NCI-H1694 (cell line): ENCODE results near the gene FMNL3.

Experiments
- DNase-seq: peaks from one replicate; lab custom pipeline; 2025; lab: John Stamatoyannopoulos, UW

The FMNL3 gene

DNA sequence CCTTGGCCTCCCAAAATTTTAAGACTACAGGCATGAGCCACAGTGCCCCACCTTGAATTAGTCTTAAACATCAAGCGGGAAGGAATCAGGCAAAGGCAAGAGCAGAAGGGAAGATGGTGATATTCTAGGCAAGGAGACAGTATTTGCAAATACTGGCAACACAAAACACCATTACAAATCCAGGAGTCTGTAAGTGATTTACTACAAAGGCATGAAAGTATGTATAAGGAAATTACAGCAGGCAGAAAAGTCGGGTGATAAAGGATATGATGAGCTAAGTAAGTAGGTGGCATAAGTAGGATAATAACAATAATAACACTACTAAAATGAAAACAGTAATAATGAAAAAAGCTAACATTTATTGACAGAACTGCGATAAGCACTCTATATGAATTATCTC is 28.5 kb downstream of the FMNL3 start:
- no peak for DNase-seq

DNA sequence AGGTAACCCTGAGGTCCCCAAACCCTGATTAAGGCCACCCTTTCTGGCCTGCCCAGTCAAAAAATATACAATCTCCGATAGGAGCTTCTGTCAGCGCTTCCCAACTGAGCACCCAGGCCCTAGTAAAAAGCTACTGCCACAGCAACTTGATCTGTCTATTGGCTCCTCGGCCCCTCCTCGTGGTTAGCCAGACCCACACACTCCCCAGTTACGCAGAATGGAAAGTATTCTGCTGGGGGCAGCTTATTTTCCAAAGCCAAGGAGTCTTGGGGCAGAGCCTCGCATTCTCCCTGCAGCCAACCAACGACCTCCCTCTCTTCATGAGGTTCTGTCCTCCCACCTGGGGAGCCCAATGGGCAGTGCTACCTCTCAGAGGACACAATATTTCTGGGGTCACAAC is 32.1 kb downstream of the FMNL3 start:
- no peak for DNase-seq

DNA sequence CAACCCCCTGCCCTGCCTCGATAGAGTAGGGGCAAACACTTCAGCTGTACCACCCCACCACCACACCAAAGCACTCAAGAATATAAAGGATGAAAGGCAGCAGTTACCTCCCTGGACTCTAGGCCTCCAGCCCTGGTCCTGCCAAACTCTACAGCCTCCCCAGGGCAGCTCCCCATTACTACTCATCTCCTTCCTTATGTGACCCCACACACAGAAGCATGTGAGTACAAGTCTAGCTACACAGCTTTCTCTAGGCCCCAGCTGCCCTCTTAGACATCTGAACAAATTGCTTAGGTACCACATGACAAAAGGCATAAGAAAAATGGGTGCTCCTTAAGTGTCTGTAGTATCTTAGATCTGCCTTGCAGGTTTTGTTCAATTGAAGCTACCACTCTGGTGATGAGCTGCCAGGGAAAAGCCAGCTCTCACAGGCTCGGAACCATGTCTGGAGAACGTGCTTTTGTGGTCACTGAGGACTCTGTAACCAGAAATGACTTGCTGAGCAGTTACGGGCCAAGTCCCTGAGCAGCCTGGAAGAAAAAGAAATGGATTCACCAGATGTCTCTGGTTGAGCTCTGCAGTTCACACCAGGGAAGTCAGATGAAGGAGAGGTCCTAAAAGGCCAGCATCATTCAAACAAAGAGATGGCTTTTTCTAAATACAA is 32.8 kb downstream of the FMNL3 start:
- DNase-seq, result no peak

DNA sequence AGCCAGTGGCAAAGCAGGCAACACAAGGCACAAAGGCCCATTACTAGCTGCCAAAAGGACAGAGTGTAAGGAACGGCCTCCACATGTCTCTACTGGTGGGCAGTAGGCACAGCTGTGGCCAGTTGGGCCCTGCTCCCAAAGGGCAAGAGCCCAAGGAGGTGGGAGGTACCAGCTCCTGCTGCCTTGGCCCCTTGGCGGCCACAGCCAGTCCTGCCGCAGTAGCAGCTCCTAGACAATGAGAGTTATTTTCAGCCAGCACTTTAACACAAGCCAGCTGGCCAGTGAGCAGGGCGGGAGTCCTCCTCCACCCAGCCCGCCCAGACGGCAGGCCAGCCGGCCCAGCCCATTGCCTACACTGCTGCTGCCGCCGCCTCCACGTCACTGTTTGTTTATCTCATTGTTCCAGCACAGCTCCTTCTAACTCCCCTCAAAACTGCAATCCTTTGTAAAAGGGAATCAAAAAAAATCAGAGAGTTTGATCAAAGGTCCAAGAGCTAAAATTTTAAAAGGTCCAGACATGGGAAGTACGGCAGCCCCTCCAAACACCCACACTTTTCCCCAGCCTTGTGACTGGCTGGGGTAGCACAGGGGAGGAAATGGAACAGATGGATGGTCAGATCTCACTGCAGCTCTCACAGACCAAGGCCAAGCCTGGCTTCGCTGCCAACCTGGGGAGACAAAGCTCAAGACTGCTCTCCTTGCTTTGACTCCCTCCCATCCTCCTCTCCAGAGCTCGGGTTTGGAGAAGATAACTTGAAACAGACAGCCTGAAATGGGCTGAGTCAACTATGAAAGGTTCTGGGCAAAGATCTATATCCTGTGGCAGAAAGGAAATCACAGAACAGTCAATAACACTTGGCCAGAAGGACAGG is 33.5 kb downstream of the FMNL3 start:
- DNase-seq, result no peak

DNA sequence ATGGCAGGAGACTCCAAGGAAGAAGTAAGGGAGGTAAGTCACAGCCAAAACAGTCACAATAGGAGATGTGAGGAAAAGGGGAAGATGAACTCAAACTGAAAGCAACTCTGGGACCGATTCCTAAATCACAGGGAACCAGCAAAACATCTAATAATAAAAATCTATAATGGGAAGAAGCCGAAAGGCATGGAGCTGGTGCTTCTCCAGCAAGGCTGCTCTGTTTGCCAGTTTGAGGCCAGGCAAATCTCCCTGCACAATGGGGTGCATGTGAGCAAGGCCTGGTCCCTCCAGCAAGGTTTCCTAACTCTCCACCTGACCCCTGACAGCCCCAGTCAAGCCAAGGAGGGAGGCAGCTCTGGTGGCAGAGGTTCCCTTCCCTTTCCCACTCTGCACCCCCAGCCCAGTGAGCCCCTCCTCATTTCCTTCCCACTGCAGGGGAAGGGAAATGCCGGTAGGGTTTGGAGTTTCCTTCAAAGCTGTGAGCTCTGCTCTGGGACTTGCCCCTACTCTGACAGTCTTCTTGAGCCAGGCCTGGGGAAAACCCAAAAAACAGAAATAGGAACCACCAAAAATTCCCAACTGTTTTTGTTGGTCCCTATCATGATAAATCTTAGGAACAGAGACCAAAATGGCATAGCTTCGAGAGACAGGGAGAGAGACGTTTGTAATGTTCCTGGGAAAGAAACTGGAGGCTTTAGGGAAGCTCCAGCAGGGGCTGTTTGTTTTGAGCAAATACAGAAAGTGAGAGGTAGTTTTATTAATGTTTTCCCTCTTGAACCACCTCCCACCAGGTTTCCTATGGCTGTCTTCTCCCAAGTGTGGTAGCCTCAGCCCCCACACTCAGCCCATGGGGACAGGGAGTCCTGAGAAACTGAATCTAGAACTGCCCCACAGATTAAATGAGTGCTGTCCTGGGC is 34.6 kb downstream of the FMNL3 start:
- no peak for DNase-seq

DNA sequence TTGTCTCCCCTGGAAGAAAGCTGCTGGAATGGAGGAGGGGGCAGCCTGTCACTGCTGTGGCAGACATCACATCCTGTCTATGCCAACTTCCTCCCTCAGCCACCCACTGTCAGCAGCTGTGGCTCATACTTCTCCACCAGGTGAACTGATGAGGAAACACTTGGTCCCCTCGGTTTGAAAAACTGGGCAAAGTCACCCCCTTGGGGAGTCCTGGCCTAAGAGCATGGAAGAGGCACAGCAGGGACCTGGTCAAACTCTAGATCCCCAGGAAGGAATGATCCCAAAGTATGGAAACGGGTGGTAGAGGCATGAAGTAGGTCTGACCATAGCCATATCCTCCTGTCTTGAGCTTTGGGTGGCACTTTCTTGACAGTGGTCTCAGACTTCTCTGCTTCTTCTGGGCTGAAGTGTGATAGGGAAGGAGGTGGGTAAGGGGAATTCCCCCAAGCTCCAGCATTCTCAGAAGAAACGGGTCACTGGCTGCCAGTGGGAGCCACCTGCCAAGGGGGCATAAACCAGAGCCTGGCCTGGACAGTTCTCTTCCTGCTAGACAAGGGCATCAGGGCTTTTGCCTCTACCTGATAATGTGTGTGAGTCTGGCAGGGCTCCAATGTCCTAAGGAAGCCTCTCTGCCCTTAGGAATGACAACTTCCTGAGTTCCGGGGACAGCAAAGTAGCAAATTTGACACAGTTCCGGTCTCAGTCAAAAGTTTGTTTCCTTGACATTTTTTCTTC is 36.0 kb downstream of the FMNL3 start:
- DNase-seq, result no peak

DNA sequence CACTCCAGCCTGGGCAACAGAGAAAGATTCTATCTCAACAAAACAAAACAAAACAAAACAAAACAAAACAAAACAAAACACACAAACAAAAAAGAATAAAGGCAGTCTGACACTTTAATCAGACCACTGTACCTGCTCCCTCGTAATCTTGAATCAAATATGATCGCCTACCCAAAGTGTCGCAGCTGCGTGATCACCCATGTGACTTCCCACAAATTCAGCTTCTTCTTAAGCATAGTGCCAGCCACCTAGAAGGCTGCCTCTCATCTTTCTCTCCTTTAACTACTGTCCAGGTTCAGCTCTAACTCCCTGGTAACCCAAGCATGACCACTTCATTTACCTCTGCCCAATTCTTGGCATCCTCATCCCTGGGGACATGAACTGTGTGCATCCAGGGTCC is 37.4 kb downstream of the FMNL3 start:
- no peak for DNase-seq

DNA sequence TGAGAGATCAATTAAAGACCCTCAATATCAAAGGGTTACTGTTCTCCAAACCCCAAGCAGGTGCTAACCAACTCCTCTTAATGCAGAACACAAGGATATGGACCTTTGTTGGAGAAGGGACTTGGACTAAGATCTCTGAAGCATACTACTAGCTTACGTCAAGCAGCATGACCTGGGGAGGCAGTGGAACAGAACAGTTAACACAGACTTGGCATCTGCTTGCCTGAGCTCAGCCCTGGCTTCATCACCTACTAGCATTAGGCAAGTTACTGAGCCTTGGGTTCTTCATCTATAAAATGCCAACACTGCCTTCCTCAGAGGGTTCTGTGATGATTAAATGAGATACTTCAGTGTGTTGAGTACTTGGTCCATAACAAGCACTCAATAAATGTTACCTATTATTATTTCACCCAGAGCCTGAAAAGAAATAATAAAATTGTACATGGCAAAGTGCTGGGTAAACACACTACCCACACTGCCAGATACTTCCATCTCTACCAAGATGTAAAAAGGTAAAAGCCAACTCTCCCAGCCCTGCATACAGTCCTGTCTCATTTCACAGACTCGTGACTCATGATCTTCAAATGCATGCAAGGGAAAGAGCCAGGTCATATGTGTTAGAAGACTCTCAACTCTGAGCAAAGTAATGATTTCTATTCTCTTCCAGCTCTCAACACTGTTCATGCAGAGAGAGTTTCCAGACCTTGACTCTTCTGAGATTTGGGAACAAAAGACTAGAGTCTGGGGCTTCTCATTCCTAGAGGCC is 39.7 kb downstream of the FMNL3 start:
- no peak for DNase-seq

DNA sequence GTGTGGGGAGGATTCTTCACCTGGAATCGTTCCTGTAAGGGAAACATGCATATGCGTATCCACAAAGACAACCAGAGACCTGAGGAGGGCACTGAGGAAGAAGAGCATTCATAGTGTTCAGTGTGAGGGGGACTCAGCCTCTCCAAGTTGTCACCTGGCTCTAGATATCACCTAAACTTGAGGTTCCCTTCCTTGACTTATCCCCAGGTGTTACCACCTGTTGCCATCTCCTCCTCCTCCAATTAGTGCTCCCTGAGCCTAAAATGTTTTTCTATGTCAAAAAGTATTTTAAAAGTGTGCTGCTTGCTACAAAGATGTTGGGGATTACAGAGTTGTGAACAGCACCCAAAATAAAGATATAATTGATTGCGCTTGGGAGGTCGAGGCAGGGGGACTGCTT is 41.0 kb downstream of the FMNL3 start:
- DNase-seq, result no peak

DNA sequence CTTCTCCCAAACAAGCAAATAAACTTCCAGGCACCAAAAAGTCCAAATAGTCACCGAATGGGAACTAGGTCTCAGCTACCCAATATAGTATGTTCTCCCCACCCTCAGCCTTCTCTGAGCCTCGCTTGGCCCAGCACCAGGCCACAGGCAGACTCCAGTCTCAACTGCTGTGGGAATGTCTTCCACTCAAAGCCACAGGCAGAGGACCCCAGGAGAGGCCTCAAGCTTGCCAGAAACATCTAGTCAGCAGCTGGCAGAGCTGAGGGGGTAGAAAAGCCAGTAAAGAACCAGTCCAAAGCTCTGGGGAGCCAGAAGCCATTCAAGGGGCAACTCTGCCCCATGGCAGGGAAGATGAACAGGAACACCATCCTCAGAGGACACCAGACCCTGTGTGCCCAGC is 41.8 kb downstream of the FMNL3 start:
- no peak for DNase-seq

DNA sequence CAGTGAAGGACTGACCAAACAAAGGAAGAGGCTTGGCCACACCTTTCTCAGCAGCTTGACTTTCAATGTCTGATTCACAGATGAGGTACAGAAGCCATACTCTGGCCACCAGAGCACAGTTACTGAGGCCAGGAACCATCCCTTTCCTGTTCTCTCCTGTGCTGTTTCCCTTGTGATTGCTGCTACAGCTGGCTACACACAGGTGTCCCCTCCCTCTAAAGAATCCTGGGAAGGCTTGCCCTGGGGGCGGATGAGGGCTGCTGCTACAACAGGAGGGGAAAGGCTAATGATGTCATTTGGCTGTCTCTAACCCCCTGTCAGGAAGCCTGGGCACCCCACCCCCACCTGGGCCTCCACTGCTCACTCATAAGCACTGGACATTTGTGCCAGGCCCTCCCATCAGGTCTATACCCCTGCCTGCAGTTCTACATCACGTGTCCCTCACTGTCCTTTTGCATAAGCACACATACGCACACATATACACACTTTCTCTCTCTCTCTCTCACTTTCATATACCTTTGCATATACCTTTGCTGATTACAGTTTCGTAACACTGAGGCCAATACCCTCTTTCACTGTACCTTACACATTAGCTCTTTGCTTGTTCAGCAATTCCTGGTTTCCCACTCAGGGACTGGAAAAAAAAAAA is 42.5 kb downstream of the FMNL3 start:
- no peak for DNase-seq

DNA sequence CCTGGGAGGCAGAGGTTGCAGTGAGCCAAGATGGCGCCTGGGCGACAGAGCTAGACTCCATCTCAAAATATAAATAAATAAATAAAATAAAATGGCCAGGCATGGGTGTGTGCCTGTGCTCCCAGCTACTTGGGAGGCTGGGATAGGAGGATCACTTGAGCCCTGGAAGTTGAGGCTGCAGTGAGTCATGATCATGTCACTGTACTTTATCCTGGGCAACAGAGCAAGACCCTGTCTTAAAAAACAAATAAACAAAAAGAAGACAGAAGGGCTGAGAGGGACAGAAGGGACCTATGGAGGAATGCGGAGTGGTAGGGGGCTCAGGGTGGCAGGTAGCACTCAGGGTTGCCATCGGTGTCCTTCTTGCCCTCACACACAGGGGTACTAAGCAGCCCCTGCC is 43.0 kb downstream of the FMNL3 start:
- no peak for DNase-seq

DNA sequence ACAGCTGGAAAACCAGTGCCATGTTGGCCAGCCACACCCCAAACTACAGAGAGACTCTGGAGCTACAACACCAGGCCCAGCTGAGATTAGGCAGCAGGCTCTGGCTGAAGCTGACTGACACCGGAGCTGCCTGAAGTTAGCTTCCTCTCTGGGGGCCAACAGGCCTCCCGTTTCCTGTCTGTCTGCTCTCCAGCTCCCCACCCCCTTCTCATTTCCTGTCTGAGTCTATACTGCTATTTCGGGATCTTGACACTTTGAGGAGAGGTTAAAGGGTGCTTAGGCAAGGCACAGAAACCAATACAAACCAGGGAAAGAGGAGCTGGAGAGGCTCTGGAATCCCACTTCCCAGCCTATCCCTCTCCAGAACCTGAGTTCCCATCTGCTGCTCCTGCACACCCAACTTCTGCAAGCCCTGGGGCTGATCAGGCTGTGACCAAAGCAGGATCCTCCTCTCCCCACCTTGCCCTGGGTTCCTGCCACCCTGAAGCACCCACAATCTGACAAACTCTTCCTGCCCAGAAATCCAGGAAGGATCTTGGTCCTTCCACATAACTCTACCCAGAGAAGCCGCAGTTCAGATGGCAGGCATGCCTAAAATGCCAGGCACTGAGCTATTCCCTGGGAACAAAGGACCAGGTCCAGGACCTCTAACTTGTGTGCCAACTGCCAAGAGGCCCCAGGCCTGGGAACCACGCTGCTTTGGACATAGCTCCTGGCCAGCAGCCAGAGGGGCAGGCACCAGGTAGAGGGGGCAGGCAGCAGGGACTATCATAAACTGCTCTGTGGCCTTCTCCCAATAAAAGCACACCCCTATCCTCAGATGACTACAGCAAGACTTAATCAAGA is 44.0 kb downstream of the FMNL3 start:
- no peak for DNase-seq

DNA sequence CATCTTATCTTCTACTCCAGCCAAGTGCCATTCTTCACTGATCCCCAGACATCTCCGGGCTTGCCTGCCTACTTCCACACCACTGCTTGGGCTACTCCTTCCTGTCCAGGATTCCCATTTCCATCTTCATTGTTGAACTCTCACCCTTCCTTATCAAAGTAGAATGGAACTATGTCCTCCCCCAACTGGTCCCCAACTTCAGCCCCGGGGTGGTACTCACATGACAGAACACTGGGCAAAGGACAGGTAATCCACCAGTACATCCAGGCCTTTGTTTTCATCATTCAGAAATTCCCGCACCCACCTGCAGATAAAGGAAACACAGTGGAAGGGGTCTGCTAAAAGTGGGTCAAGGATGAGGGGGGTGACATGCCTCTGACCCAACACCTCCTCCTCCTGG is 45.5 kb downstream of the FMNL3 start:
- DNase-seq, result no peak

DNA sequence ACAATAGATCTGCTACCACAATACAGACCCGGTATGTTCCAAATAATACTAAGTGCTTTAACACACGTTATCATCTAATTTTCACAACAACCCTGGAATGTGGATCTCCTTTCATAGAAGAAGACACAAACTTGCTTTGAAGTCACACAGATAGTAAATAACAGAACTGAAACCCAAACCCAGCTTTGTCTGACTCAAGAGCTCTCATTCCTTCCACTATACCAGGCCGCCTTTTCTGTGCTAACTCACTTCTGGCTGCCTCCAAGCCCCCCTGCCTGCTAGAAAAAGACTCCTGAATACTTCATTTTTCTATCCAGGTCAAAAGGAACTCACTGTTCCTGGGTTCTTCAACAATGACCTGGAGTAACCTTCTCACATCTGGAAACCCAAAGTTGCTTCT is 46.0 kb downstream of the FMNL3 start:
- DNase-seq, result no peak

DNA sequence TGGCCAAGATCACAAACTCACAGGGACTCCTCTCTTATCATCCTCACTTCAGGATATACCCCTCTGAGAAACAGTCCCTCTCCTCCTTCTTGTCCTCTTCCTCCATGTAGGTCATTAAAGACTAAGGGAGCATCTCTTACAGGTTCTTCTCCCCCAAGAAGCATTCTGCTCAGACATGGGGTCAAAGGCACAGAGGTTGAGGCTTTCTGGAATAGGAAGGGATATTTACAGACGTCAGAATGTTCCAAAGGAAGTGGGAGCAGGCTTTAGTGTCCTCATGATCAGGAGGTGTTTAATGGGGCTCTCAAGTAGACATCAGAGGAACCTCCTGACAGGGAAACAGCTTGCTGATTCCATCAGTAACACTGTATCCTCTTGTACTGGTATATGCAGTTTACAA is 47.5 kb downstream of the FMNL3 start:
- DNase-seq, result no peak

DNA sequence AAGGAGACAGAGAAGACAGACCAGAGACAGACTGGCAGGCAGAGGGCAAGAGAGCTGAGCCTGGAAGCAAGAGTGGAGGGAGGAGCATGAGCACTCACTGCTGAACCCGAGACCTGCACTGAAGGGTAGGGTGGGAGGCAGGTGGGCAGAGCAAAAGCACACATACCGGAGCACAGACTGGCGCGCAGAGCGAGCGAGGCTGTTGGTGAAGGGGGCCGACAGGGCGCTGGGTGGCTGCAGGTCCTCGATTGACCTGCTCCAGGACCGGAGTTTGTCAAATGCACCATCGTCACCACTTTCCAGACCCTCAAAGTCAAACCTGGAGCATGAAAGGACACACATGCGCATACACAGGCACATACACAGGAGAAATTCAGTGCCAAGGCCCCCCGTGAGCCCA is 48.9 kb downstream of the FMNL3 start:
- DNase-seq, result no peak

DNA sequence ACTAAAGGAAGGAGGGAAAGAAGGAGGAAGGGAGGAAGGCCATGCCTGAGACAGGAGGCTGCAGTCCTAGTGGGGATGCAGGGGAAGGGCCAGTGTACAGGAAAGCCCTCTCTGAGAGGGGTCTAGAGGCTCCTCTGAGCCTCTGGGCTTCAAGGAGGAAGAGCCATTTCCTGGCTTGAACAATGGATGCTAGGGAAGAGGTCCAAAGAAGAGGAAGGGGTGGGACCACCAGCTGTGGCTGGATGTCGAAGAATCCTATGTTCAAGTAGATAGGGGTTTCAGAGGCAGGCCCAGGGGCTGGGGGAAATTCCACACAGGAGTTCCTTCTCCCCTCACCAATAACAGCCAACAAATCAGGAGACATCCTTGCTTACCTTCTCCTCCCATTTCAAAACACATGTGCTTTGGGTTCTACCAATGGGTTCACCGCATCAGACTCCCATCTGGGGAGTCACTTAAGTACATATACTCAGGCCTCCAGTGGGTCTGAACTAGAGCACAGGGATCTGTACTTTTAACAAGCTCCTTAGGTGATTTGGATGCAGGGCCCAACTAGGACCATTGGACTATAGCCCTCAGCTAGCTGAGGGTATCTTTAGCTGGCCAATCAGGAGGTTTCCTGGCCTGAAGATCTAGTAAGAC is 51.5 kb downstream of the FMNL3 start:
- DNase-seq, result no peak

DNA sequence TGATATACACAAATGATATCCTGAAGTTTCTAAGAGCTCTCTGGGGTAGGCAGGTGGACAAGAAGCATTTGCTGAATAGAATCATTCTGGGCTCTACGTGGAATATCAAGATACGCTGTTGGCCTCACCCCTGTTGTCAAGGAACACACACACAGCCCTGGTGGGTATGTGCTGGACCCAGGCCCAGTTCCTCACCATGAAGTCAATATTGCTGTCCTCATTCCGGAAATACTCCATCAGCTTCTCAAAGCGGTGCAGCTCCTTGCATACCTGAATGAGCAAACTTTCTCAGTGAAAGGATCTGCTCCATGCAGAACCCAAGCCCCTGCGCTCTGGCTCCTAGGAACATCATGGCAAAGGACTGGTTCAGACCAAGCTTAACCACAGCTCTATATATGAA is 52.5 kb downstream of the FMNL3 start:
- no peak for DNase-seq
